ENCODE results near the gene ANXA4. TPM values are rescaled to one million over a fixed set of nuclear protein-coding genes. Genes with fewer than 3 reads are reported as not detected.

Gene ANXA4
- total RNA-seq (2022; extraction: Qiagen RNA extraction), result 350 to 411 TPM (median 370 TPM) in 5 replicates

GRCh38 chr2:69741575-69742321, at the start of gene ANXA4:
Gene ANXA4 (plus strand): TSS chr2:69742134. CDS start chr2:69781566, 39,432 bp downstream.

GRCh38 chr2:69829256-69830044, 87.5 kb downstream of the ANXA4 start, which contains the start of gene GMCL1:
Gene GMCL1 (plus strand): TSS chr2:69829660. CDS start chr2:69829893, 233 bp downstream.

Other genes with a start within 250 kb of the ANXA4 start
- 9.1 to 22.7 TPM (median 18.5 TPM) in 5 replicates for gene AAK1, start 98.4 kb upstream of the ANXA4 start, total RNA-seq (2022; extraction: Qiagen RNA extraction)
- 7.2 to 13.7 TPM (median 12.0 TPM) in 5 replicates for gene GMCL1, start 87.5 kb downstream of the ANXA4 start, total RNA-seq (2022; extraction: Qiagen RNA extraction)
- gene SNRNP27, start 151.8 kb downstream of the ANXA4 start, total RNA-seq (2022; extraction: Qiagen RNA extraction), result 41.6 to 69.3 TPM (median 49.1 TPM) in 5 replicates
- 2.4 to 3.0 TPM (median 2.6 TPM) in 5 replicates for gene MXD1, start 173.0 kb downstream of the ANXA4 start, total RNA-seq (2022; extraction: Qiagen RNA extraction)
- 0.18 to 0.44 TPM (median 0.30 TPM) in 5 replicates for gene ASPRV1, start 219.5 kb downstream of the ANXA4 start, total RNA-seq (2022; extraction: Qiagen RNA extraction)